NCI-H1048 (cell line): Measurements from ENCODE around the gene TMEM239.
"Not testable (repeated sequence)": the region's sequence is repeated elsewhere in the genome, so short reads cannot be mapped to it uniquely, and the experiment has no call there.

ENCODE experiments used
- DNase-seq: peaks from one replicate; lab custom pipeline; 2025; lab: John Stamatoyannopoulos, UW

TMEM239 gene

DNA sequence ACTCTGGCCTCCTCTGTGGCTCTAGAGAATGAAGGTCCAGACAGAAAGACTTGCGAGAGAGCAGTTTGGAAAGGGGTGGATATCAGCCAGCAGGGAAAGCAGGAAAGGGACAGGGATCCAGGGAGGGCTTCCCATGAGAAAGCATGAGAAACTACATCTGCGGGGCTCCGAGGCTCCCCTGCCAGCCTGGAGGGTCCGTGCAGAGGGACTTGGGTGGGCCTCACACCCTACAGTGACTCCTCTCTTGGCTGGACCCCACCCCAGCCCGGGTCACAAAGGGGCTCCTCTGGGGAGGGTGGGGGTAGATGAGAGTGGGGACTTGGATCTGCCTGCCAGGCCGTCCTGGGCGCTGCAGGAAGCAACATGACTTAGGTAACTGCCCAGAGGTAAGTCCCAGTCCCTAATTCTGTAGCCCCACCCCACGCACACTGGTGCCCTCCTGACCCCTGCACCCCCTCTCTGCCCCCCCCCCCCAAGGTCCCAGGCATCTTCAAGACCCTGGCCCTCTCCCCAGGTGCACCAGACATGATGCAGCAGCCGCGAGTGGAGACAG lies at the start of gene TMEM239:
TSS of gene TMEM239 (plus strand) at position 335 of the 553 bp plus-strand sequence. CDS start at position 526, 191 bp downstream.
- DNase-seq, result no peak

DNA sequence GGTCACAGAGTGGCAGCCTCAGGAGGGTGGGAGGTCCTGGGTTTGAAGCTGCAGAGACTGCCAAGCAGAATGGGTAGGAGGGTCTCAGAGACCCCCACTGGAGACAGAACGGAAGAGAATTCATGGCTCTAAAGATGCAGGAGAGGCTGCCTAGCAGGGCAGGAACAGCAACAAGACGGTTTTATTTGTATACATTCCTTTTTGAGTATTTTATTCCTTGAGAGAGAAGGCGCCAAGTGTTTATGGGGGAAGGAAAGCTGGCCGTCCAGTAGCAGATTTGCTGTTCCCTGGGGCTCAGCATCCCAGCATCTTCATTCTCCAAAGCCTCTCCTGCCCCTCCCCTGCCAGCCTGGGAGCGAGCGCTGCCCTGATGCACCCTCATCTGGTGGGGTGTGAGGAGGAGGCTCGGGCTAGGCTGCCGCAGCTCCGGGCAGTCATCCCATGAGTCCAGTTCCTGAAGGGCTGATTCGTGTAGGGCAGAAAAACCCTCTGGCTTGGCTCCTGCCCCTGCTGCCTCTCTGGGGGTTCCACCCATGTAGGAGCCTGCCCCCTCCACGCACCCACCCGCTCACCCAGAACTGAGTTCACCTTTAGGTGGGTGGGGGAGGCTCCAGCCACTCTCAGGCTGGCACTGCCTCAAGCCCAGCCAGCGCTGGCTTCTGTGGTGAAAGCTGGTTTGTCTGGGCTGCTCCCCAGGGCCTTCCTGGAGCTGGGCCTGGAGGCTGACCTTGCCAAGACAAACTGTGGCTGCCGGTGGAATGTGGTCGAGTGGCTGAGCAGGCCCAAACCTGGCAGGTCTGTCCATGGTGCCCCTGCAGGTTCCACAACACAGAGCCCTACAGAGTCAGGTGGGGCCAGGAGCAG lies 48.2 kb upstream of the TMEM239 start:
- no peak for DNase-seq

DNA sequence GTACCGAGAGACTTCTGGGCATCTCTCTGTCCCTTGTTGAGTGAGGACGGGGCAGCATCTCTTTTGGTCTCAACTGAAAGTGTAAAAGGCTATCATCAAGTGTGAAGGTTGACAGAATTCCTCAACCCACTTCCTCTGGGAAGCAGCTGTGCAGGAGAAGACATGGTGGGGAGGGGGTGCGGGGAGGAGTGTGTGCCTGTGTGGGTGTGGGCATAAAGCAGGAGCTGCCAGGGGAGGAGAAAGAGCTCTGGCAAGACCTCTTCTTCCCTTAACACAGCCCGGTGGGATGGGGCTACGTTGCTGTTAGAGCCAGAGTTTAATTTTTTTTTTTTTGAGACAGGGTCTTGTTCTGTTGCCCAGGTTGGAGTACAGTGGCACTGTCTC lies 47.5 kb upstream of the TMEM239 start:
- no peak for DNase-seq

DNA sequence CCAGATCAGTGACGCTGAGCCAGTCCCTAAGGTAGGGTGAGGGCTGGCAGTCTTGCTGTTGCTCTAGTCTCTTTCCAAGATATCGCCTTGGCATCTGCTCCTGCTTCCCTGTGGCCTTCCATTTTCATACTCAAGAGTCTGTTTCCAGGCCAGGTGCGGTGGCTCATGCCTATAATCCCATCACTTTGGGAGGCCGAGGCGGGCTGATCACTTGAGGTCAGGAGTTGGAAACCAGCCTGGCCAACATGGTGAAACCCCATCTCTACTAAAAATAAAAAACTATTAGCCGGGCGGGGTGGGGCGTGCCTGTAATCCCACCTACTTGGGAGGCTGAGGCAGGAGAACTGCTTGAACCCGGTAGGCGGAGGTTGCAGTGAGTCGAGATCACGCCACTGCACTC lies 46.1 kb upstream of the TMEM239 start:
- not testable (repeated sequence) for DNase-seq

DNA sequence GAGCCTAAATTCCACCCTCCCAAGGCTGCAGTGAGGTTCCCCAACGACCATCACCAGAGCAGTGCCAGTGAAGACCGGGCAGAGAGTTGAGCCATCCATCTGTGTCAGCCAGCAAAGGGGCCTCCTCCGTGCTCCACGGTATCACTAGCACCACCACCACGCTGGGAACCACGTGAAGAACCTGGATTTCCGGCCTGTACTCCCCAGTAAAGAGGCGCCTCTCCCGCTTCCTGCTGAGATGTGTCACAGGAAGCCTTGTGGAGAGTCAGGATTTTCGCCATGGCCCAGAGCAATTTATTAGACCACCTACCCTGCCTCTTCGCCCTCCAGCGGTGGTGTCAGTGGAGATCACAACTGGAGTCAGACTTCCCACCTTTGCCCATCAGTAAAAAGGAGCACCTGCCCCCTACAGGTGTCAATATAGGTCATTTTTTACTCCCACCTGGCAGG lies 44.5 kb upstream of the TMEM239 start:
- DNase-seq, result no peak

DNA sequence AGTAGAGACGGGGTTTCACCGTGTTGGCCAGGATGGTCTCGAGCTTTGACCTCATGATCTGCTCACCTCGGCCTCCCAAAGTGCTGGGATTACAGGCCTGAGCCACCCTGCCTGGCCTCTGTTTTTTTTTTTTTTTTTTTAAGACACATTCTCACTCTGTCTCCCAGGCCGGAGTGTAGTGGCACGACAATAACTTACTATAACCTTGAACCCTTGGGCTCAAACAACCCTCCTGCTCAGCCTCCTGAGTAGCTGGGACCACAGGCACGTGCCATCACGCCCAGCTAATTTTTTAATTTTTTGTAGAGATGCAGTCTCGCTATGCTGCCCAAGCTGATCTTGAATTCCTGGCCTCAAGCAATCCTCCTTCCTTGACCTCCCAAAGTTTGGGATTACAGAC lies 42.4 kb upstream of the TMEM239 start:
- DNase-seq, result no peak

DNA sequence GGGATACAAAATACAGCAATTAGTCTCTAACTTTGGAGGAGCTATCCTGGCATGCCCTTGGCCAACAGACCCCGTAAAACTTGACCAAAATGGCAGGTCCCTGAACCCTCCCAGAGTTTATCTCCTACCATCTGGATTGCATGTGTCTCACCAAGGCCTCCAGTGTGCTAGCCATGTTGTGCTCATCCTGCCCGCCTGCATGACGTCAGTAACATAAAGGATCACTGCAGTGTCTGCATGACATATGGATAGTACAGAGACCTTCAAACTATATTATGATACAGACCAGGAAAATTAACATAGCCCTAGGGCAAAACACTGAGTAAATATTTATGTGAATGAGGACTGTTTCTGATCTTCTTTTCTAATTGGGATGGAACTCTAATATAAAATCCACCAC lies 41.0 kb upstream of the TMEM239 start:
- DNase-seq, result no peak

DNA sequence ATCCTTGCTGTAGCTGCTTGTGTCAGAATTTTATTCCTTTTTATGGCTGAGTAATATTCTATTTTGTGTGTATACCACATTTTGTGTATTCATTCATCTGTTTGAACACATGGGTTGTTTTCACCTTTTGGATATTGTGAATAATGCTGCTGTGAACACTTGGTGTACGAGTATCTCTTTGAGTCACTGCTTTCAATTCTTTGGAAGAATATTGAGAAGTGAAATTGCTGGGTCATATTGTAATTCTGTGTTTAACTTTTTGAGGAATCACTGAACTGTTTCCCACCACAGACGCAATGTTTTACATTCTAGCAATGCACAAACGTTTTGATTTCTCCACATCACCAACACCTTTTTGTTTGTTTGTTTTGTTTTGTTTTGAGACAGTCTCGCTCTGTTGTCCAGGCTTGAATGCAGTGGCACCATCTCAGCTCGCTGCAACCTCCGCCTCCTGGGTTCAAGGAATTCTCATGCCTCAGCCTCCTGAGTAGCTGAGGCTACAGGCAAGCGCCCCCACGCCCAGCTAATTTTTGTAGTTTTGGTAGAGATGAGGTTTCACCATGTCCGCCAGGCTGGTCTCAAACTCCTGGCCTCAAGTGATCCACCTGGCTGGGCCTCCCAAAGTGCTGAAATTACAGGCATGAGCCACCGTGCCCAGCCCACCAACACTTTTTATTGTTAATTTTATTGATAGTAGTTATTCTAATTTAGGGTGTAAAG lies 37.4 kb upstream of the TMEM239 start:
- no peak for DNase-seq

DNA sequence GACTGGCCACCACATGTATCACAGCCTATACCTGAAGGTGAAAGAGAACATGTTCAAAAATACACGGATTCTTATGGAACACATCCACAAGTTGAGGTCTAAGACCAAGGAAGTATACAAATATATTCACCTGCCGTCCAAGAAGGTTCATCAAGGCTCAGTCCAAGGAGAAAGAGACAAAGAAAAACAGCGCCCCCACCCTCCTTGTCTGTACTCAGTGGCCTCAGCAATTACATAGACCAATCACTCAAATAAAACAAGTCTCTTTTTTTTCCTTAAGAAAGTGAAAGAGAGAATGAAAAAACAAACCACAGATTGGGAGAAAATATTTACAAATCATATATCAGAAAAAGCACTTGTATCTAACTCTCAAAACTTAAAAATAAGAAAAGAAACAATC lies 35.2 kb upstream of the TMEM239 start:
- no peak for DNase-seq

DNA sequence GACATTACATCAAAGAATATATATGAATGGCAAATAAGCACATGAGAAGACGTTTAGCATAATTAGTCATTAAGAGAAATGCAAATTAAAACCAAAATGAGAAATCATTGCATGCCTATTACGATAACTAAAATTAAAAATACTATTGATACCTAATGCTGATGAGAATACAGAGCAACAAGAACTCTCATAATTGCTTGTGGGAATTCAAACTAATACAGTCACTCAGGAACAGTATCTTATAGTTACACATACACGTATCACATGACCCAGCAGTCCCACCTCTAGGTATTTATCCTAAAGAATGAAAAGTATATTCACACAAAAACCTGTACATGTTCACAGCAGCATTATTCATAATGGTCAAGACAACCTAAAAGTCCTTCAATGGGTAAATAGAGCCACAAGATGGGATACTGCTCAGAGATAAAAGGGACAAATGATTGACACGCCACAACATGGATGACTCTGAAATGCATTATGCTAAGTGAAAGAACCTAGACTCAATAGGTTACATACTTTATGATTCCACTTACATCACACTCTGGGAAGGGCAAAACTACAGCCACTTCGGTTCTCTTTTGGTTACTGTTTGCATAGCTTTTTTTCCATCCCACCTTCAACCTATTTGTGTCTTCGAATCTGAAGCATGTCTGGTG lies 32.1 kb upstream of the TMEM239 start:
- no peak for DNase-seq

DNA sequence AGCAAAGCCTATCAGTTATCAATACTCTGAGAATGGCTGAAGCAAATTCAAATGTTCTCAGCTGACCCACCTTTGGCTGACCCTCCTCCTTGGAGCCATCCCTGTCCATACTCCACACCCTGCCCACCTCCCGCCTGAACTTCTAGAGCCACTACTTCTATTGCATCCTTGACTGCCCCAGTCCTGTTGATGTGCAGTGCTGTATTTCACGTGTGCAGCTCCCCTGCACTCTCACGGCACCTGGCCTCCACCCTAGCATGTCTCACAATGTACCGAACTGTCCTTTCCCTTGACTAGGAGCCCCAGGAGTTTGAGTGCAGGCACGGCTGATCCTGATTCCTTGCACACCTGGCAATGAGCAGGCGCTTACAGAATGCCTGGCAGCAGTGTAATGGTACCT lies 22.7 kb upstream of the TMEM239 start:
- DNase-seq, result no peak

DNA sequence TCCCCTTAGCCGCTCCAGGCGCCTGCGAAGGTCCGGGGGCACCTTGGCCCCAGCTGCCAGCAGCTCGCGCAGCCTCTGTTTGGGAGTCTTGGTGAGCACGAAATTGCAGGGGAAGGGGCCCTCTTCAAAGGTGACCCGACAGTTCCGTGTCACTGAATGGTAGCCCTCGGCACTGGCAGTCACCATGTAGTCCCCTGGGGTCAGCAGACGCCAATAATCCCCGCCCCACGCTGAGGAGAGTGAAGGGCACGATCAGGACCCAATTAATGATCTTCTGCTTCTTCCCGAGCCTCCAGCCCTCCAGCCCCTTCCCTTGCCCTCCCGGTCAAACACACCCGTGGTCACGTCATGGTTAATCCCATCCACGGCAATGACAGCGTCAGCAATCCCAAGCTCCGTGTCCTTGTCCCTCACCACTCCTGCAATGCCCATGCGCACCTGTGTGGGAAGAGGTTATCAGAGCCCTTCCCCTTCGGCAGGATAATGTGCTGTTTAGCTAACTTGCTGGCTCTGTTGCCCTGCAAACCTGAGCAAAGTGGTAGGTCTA lies 21.9 kb upstream of the TMEM239 start:
- no peak for DNase-seq

DNA sequence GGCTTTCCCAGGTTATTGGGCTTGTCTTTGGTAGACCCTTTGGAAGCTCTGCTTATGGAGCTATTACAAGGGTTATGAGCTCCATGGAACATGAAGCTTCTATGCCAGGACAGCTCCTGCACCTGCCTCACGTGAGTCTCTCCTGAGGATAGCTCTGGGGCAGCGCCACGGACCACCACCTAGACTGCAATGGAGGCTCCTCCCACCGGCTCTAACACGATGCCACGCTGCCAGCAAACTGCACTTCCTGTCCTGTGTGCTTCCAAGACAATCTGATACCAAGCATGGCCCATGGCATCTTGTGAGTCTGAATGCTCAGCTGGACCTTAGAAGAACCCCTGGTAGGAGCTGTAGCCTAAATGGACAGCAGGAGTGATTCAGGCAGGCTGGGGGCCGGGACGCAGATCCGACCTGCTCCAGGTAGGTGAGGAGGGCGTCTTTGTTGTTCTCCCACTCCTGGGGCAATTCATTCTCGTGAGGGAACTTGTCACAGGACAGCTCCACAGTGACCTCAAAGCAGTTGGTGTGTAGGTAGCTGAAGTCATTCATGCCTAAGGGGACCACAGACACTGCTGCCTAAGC lies 21.2 kb upstream of the TMEM239 start:
- no peak for DNase-seq

DNA sequence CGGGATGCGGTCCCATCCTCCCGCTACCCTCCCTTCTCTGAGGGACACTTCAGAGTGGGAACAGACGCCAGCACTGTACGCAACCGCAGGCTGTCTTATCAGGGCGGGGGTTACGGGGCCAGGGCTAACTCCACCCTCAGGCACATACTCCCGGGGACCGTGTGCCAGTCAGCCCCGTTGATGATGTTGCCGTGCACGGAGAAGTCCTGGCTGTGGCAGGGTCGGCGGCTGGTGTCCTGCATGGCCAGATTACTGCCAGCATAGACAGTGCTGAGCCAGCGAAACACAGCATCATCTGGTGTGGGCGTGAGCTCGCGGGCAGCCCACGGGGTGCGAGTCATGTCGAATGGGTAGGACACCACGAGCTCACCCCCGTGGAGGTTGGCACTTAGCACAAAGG lies 20.7 kb upstream of the TMEM239 start:
- no peak for DNase-seq

DNA sequence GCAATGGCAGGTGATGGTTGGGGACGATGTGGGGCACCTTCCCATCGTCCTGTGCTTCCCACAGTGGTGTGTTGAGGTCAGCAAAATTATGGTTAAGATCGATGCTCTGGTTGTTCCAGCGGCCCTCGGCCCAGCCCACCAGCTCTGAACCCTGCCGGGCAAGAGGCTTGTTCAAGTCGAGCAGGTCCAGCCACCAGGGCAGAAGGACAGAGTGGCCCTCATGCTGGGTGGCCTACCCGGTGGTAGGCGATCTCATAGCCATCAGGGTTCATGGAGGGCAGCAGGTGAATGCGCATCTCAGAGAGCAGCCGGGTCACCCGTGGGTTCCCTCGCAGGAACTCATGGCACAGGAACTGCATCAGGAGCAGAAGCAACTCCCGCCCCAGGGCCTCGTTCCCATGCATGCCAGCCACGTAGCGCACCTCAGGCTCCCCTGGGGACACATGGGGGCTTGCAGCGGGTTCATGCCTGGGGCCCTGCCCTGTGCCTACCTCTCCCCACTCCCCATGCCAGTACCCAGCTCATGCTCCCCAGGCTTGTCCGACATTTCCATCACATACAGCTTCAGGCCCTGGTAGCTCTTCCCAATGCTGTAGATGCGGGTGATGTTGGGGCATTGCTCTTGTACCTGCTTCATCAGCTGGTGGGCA lies 20.0 kb upstream of the TMEM239 start:
- DNase-seq, result no peak

DNA sequence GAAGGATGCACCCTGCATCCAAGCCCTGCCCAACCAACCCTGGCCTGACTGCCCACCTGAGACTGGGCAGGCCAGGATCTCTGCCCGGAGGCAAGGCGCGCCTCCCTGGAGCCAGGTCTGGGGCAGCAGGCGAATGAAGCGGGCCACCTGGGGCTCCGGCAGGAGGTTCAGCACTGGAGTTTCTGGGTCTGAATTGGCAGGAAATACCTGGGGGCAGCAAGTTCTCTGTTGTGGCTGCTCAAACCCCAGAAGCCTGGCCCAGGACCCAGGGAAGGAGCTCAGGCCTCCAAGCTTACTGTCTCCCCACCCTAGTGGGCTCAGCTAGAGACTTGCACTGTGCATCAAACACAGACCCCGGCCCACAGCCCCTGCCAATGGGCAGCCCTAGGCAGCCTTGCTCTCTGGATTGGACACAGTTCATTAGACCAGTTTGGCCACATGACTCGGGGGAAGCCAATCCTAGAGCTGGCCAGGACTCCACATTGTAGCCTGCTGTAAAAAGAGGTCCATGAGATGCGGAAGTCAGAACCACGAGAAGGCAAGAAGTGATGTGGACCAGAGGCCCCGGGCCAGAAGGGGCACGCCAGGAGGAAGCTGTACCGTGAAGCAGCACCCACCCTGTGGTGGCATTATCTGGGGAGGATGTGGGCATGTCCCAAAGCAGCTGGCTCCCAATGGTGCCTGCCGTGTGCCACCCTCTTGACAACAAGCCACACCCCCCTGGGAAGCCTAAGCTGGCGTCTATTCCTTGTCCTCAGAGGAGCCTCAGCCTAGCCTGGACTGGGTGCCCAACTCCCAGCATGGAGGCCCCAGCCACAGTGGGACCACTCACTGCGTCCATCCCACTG lies 18.8 kb upstream of the TMEM239 start:
- no peak for DNase-seq

DNA sequence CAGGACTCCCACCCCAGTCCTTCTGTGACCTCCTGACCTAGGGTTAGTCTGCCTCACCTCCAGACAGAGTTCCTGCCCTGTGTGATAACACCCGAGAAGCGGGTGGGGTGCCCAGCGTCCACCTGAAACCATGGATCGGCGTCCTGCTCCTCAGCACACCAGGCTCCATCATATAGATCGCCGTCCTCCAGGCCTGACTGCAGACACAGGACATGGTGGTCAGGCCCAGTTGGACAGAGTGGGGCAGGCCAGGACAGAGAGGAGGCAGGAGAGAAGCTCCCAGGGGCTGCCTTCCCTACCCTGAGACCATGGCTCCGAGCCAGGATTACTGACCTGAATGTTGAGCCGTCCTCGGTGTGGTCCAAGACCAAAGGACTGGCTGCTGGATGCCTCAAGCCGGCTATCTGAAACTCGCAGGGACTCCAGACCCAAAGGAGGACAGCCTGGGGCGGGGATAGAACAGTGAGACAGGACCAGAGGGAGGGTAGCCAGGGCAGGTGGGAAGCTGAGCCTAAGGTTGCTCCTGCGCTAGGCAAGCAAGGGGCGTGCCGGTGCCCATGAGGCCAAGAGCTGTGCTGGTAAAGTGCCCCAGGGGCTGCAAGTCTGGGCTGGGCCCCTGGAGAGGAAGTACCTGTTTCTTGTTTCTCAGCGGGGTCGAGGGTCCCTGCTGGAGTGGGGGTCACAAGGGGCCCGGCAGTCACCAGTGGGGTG lies 17.9 kb upstream of the TMEM239 start:
- DNase-seq, result no peak

DNA sequence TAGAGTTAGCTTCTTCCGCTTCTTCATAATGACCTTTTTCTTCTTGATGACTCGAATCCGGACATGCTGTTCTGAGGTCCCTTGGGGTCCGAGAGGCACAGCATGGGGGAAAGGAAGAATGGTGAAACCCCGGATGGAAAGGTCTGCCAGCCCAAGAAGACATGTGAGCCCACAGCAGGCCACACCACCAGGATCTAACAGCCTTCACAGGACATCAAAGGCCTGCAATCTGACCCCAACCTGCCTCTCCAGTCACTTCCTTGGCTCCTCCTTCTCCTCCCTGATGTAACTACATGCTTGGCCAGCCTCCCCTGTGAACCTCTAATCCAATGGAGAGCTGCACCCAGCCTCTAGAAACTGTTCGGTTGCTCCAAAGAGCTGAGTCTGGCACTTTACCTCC lies 17.4 kb upstream of the TMEM239 start:
- no peak for DNase-seq

DNA sequence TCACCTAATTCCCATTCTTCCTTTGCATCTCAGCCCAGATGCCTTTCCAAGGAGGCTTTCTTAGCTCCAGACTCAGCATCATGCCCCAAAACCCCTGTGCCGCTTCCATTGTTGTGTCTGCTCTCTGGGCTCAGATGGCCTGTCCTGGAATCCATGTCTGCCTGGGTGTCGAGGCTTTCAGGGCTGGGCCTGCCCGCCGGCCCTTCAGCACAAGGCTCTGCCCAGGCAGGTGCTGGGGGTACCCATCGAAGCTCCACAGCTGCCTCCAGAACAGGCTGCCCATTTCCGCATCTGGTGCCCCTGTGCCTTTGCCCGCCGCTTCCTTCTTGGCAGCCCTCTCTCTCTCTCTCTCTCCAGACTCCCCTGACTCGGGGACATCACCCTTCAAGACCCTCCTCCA lies 16.9 kb upstream of the TMEM239 start:
- no peak for DNase-seq
